K562 (cell line): Measurements from ENCODE around the gene CCL16. TPM values are rescaled to one million over a fixed set of nuclear protein-coding genes. Genes with fewer than 3 reads are reported as not detected.

ENCODE experiments used
- polyA plus RNA-seq, 8 experiments: library from polyadenylated mRNA; depleted of rRNA in 4 of 8; stranded (reverse) in 5 of 8; unstranded in 3 of 8; fragments of >200 nt; fragmentation: Nextera tagmentation in 2 of 8; fragmentation: Illumina TruSeq in 1 of 8; extraction: Ambion mirVana in 2 of 8; extraction: Trizol in 1 of 8; gene quantifications; 2 replicates each; pipeline versions ENCODE4 v1.2.1 to v1.2.3, GENCODE V29; 2011 to 2014; ENCODE audit warnings: inconsistent platforms in 1 of 8, missing spikeins in 1 of 8
- total RNA-seq, 7 experiments: library from RNA; depleted of rRNA in 6 of 7; stranded (reverse); fragments of >200 nt in 6 of 7; fragmentation: Illumina TruSeq in 2 of 7; extraction: Trizol in 2 of 7; gene quantifications; 2 replicates each; pipeline versions ENCODE4 v1.2.1 to v1.2.3, GENCODE V29; 2011 to 2021; ENCODE audit warnings: low replicate concordance in 1 of 7
- TF ChIP-seq, protein P1 (sequence below): fragments of 200-600 bp; sonication (generic); IDR thresholded peaks from one replicate; pipeline ENCODE4 v1.6.1; 2012; ENCODE audit warnings: mild to moderate bottlenecking, low read depth, low read length, inconsistent platforms
- TF ChIP-seq, protein P2 (sequence below): fragments of 150-350 bp; conservative IDR thresholded peaks from 2 replicates; pipeline ENCODE4 v1.6.1; 2014; ENCODE audit warnings: low read length
- TF ChIP-seq, protein P3 (sequence below): fragments of 250-450 bp; sonication (Bioruptor Pico); IDR thresholded peaks from 2 replicates; pipeline ENCODE4 v1.8.0; 2021; ENCODE audit warnings: borderline replicate concordance, mild to moderate bottlenecking, moderate library complexity; ENCODE audit not compliant: poor library complexity, severe bottlenecking

The CCL16 gene
- total and polyA plus RNA-seq, 9 of the 15 experiments (the other 6 are each of a cell fraction or from before 2014, with no cell fraction given), result not detected

DNA sequence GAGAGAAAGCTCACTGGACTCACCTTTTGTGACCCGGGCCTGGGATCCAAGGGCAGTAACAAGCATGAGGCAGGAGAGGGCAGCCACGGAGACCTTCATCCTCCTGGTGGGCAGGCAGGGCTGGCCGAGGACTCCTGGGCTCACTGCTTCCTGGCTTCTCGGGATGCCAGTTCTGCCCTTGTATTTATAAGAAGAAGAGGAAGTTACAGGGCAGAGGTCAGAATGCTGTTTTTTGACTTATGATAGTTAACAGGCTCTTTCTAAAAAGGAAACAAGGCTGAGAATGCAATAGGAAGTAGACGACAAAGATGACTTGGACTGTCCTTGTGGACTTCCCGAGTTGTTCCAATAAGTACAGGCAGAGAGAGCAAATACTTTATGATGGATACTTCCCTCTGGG, 36.5 kb upstream of the CCL16 start, which contains the start of gene CCL23 (continued):
- TF ChIP-seq, protein P1, sequence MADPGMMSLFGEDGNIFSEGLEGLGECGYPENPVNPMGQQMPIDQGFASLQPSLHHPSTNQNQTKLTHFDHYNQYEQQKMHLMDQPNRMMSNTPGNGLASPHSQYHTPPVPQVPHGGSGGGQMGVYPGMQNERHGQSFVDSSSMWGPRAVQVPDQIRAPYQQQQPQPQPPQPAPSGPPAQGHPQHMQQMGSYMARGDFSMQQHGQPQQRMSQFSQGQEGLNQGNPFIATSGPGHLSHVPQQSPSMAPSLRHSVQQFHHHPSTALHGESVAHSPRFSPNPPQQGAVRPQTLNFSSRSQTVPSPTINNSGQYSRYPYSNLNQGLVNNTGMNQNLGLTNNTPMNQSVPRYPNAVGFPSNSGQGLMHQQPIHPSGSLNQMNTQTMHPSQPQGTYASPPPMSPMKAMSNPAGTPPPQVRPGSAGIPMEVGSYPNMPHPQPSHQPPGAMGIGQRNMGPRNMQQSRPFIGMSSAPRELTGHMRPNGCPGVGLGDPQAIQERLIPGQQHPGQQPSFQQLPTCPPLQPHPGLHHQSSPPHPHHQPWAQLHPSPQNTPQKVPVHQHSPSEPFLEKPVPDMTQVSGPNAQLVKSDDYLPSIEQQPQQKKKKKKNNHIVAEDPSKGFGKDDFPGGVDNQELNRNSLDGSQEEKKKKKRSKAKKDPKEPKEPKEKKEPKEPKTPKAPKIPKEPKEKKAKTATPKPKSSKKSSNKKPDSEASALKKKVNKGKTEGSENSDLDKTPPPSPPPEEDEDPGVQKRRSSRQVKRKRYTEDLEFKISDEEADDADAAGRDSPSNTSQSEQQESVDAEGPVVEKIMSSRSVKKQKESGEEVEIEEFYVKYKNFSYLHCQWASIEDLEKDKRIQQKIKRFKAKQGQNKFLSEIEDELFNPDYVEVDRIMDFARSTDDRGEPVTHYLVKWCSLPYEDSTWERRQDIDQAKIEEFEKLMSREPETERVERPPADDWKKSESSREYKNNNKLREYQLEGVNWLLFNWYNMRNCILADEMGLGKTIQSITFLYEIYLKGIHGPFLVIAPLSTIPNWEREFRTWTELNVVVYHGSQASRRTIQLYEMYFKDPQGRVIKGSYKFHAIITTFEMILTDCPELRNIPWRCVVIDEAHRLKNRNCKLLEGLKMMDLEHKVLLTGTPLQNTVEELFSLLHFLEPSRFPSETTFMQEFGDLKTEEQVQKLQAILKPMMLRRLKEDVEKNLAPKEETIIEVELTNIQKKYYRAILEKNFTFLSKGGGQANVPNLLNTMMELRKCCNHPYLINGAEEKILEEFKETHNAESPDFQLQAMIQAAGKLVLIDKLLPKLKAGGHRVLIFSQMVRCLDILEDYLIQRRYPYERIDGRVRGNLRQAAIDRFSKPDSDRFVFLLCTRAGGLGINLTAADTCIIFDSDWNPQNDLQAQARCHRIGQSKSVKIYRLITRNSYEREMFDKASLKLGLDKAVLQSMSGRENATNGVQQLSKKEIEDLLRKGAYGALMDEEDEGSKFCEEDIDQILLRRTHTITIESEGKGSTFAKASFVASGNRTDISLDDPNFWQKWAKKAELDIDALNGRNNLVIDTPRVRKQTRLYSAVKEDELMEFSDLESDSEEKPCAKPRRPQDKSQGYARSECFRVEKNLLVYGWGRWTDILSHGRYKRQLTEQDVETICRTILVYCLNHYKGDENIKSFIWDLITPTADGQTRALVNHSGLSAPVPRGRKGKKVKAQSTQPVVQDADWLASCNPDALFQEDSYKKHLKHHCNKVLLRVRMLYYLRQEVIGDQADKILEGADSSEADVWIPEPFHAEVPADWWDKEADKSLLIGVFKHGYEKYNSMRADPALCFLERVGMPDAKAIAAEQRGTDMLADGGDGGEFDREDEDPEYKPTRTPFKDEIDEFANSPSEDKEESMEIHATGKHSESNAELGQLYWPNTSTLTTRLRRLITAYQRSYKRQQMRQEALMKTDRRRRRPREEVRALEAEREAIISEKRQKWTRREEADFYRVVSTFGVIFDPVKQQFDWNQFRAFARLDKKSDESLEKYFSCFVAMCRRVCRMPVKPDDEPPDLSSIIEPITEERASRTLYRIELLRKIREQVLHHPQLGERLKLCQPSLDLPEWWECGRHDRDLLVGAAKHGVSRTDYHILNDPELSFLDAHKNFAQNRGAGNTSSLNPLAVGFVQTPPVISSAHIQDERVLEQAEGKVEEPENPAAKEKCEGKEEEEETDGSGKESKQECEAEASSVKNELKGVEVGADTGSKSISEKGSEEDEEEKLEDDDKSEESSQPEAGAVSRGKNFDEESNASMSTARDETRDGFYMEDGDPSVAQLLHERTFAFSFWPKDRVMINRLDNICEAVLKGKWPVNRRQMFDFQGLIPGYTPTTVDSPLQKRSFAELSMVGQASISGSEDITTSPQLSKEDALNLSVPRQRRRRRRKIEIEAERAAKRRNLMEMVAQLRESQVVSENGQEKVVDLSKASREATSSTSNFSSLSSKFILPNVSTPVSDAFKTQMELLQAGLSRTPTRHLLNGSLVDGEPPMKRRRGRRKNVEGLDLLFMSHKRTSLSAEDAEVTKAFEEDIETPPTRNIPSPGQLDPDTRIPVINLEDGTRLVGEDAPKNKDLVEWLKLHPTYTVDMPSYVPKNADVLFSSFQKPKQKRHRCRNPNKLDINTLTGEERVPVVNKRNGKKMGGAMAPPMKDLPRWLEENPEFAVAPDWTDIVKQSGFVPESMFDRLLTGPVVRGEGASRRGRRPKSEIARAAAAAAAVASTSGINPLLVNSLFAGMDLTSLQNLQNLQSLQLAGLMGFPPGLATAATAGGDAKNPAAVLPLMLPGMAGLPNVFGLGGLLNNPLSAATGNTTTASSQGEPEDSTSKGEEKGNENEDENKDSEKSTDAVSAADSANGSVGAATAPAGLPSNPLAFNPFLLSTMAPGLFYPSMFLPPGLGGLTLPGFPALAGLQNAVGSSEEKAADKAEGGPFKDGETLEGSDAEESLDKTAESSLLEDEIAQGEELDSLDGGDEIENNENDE, result no peak
- TF ChIP-seq, protein P2, sequence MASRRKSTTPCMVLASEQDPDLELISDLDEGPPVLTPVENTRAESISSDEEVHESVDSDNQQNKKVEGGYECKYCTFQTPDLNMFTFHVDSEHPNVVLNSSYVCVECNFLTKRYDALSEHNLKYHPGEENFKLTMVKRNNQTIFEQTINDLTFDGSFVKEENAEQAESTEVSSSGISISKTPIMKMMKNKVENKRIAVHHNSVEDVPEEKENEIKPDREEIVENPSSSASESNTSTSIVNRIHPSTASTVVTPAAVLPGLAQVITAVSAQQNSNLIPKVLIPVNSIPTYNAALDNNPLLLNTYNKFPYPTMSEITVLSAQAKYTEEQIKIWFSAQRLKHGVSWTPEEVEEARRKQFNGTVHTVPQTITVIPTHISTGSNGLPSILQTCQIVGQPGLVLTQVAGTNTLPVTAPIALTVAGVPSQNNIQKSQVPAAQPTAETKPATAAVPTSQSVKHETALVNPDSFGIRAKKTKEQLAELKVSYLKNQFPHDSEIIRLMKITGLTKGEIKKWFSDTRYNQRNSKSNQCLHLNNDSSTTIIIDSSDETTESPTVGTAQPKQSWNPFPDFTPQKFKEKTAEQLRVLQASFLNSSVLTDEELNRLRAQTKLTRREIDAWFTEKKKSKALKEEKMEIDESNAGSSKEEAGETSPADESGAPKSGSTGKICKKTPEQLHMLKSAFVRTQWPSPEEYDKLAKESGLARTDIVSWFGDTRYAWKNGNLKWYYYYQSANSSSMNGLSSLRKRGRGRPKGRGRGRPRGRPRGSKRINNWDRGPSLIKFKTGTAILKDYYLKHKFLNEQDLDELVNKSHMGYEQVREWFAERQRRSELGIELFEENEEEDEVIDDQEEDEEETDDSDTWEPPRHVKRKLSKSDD, result no peak
- TF ChIP-seq, protein P3, sequence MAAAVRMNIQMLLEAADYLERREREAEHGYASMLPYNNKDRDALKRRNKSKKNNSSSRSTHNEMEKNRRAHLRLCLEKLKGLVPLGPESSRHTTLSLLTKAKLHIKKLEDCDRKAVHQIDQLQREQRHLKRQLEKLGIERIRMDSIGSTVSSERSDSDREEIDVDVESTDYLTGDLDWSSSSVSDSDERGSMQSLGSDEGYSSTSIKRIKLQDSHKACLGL (CRISPR knock-in tag), result no peak
- TF ChIP-seq, all 486 proteins: peak for 0
